Right lobe of liver (tissue), 6 donors: ENCODE data around the gene MGAT4D. TPM values are rescaled to one million over a fixed set of nuclear protein-coding genes. Genes with fewer than 3 reads are reported as not detected.

Source experiments
- ATAC-seq, 4 donors: fragments of 200-7000 bp; cut with Tn5 transposase; one replicate each; pipeline ENCODE4 v1.9.1; 2020; ENCODE audit warnings: mild to moderate bottlenecking in 4 of 4, moderate library complexity in 4 of 4
- DNase-seq, 3 donors: peaks; one replicate each; pipeline ENCODE4 v3.0.0-alpha.2; 2020
- H3K27ac ChIP-seq, 3 donors: fragments of 200-600 bp; one replicate each; pipeline ENCODE4 v1.8.0; 2022
- H3K27me3 ChIP-seq, 2 donors: fragments of 200-600 bp; one replicate each; pipeline ENCODE4 v1.8.0; 2022
- H3K36me3 ChIP-seq, 4 donors: fragments of 200-600 bp; sonication (generic) in 1 of 4; one replicate each; pipeline versions ENCODE4 v1.5.1 to v1.8.0; 2017 to 2022; ENCODE audit warnings: control low read depth in 1 of 4
- H3K4me1 ChIP-seq, 4 donors: fragments of 200-600 bp; sonication (generic) in 1 of 4; one replicate each; pipeline versions ENCODE4 v1.5.1 to v1.8.0; 2017 to 2022; ENCODE audit warnings: control low read depth in 1 of 4
- H3K4me3 ChIP-seq, 3 donors: fragments of 200-600 bp; one replicate each; pipeline ENCODE4 v1.8.0; 2022
- H3K9me3 ChIP-seq, 4 donors: fragments of 200-600 bp; sonication (generic) in 1 of 4; one replicate each; pipeline versions ENCODE4 v1.5.1 to v1.8.0; 2017 to 2022; ENCODE audit warnings: control low read depth in 1 of 4
- POLR2A ChIP-seq: fragments of 450-650 bp; IDR thresholded peaks from one replicate; pipeline ENCODE4 v1.6.1; 2017; ENCODE audit warnings: antibody characterized with exemption, mild to moderate bottlenecking
- WGBS: methylation state at CpG from one replicate; pipeline ENCODE4 v1.1.6; 2018; ENCODE audit warnings: low coverage, low lambda C conversion rate; ENCODE audit not compliant: insufficient coverage; ENCODE audit errors: missing lambda C conversion rate; 5-methylcytosine and 5-hydroxymethylcytosine counted together
- intact Hi-C, 2 donors: fragments of 100-400 bp; cut with DNase I; formaldehyde crosslinking; loops; one replicate each; pipeline versions ENCODE4 v1.11.2 to v1.14.1; 2022
- total RNA-seq, 6 experiments: library from RNA; depleted of rRNA in 2 of 6; stranded (reverse); fragments of >200 nt in 2 of 6; fragmentation: NEBNext Ultra II Directional in 3 of 6; extraction: Animal tissue kit (Norgen Biotek cat#: 25700) in 3 of 6; gene quantifications; one replicate each; pipeline versions ENCODE4 v1.1.0 to v1.2.4, GENCODE V29; 2016 to 2023
- TF ChIP-seq, protein P1 (sequence below), 4 donors: fragments of 200-600 bp in 3 of 4; fragments of 450-650 bp in 1 of 4; IDR thresholded peaks; one replicate each; pipeline versions ENCODE4 v1.5.1 to v1.8.0; 2016 to 2022; ENCODE audit warnings: antibody characterized with exemption in 4 of 4, mild to moderate bottlenecking in 2 of 4
- donor health status: DM: no; HTN: yes; CAD: no.
- donor health status: DM: no; HTN: no; CAD: no.
- donor health status: DM: no; HTN: no; CAD: no.
- donor health status: DM: no; HTN: yes; CAD: no.
- donor health status: DM: no; HTN: yes; CAD: no.

Gene MGAT4D
- total RNA-seq, 6 experiments from 2014 or later: not detected

DNA sequence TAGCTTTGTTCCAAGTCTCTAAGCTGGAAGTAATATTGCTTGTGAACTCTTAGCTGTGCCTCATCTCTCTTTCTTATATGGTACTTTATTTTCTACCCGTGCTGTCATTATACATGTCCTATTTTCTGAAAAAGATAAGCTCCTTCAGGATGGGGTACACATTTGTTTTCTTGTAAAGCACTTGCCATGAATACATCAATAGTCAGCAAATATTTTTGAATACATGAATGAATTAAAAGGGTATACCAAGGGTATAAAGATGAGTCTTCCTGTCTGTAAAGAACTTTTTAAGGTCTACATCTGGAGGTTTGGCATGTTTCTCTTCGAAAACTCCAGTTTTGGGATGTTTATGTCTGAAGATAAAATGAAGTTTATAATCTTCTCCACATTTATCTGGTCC, 98.0 kb downstream of the MGAT4D start:
- DNase-seq: no peak
- Histone ChIP-seq H3K9me3 (no peaks in the 10 kb centered on the region), H3K36me3 (no peaks in the 10 kb centered on the region), H3K4me3 (no peak overlapping the region), H3K4me1 (no peaks in the 10 kb centered on the region), H3K27me3 (peaks cover 0 to 3% of the 10 kb centered on the region in 2 donors), H3K27ac (no peak overlapping the region)
- TF ChIP-seq, protein P1, sequence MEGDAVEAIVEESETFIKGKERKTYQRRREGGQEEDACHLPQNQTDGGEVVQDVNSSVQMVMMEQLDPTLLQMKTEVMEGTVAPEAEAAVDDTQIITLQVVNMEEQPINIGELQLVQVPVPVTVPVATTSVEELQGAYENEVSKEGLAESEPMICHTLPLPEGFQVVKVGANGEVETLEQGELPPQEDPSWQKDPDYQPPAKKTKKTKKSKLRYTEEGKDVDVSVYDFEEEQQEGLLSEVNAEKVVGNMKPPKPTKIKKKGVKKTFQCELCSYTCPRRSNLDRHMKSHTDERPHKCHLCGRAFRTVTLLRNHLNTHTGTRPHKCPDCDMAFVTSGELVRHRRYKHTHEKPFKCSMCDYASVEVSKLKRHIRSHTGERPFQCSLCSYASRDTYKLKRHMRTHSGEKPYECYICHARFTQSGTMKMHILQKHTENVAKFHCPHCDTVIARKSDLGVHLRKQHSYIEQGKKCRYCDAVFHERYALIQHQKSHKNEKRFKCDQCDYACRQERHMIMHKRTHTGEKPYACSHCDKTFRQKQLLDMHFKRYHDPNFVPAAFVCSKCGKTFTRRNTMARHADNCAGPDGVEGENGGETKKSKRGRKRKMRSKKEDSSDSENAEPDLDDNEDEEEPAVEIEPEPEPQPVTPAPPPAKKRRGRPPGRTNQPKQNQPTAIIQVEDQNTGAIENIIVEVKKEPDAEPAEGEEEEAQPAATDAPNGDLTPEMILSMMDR (IDR thresholded peaks at IDR 0.05): no peak
- no peak for TF ChIP-seq POLR2A
- intact Hi-C loops: no loop called here
- WGBS: 65% methylated on average over 2 of the region's 2 CpGs
- ATAC-seq: no peak

DNA sequence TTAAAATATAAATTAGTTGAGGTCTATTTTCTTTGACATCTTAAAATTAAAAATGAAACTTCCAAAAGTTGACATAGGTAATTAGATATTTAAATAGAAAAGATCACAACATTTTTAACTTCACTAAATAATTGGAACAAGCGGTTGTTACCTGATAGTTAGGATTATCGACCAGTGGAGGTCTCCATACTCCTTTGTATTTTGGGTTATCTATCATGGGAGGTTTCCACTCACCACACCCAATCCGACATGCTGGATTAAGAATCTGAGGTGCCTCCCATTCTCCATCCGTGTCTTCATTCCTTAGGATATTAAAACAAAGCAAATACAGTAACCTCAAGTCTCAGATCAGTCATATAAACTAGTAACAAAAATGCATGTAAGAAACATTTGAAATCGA, 102.4 kb downstream of the MGAT4D start:
- no peak for TF ChIP-seq POLR2A
- TF ChIP-seq, protein P1 (IDR thresholded peaks at IDR 0.05): no peak
- H3K36me3 ChIP-seq: no peaks in the 10 kb centered on the region
- H3K27me3 ChIP-seq: peaks cover 0 to 3% of the 10 kb centered on the region in 2 donors
- H3K4me1 ChIP-seq: no peaks in the 10 kb centered on the region
- H3K4me3 ChIP-seq: no peak overlapping the region
- DNase-seq (no peak), ATAC-seq (no peak)
- H3K27ac ChIP-seq: no peak overlapping the region
- WGBS: 78% methylated on average over 5 of the region's 5 CpGs
- H3K9me3 ChIP-seq: no peaks in the 10 kb centered on the region
- intact Hi-C loops: no loop called here

Other genes with a start within 250 kb of the MGAT4D start
- gene SCOC, start 124.6 kb downstream of the MGAT4D start, total RNA-seq: 10 to 100 TPM; 23.1 to 39.3 (median 29.3) TPM
- 1 to 10 TPM in 4 of 6 experiments, under 1 TPM in 2; 0.55 to 8.9 (median 3.6) TPM for gene CLGN, start 70.6 kb downstream of the MGAT4D start, total RNA-seq
- gene ELMOD2, start 25.9 kb upstream of the MGAT4D start, total RNA-seq: 10 to 100 TPM; 13.2 to 18.6 (median 16.3) TPM
- gene UCP1, start 70.7 kb upstream of the MGAT4D start, total RNA-seq: not detected